Measurements from ENCODE around the gene RYR3. TPM values are rescaled to one million over a fixed set of nuclear protein-coding genes. Genes with fewer than 3 reads are reported as not detected.
A peak's percentile ranks its signal among the peaks of the same experiment; 100 is the strongest.

Gene RYR3
- total RNA-seq, 1 donor from 2014 or later: 0.02 TPM

DNA sequence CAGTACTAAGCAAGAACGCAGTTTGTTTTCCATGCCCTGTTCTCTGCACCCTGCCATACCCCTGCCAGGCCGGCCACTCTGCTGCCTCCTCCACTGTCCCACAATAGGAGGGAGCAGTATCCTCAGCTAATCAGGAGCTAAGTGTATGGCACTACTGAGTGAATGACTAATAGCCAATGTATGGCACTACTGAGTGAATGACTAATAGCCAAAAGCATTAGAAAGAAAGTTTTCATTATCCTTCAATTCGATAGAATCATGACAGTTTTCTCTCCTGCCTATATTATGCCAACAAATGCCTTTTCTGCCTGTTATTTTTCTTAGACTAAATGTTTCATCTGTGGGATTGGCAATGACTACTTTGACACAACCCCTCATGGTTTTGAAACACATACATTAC lies 550.0 kb downstream of the RYR3 start:
- intact Hi-C loops (cut with micrococcal nuclease): no loop called here
- no peak for ATAC-seq
- no peak for DNase-seq

- no peak for ATAC-seq
- no peak for DNase-seq
- intact Hi-C loops (cut with micrococcal nuclease): no loop called here
Observed at GRCh38 chr15:33864360-33865075, 553.8 kb downstream of the RYR3 start.

- intact Hi-C loops (cut with micrococcal nuclease): no loop called here
- DNase-seq (no peak), ATAC-seq (no peak)
Observed at GRCh38 chr15:33865416-33865815, 554.6 kb downstream of the RYR3 start.

DNA sequence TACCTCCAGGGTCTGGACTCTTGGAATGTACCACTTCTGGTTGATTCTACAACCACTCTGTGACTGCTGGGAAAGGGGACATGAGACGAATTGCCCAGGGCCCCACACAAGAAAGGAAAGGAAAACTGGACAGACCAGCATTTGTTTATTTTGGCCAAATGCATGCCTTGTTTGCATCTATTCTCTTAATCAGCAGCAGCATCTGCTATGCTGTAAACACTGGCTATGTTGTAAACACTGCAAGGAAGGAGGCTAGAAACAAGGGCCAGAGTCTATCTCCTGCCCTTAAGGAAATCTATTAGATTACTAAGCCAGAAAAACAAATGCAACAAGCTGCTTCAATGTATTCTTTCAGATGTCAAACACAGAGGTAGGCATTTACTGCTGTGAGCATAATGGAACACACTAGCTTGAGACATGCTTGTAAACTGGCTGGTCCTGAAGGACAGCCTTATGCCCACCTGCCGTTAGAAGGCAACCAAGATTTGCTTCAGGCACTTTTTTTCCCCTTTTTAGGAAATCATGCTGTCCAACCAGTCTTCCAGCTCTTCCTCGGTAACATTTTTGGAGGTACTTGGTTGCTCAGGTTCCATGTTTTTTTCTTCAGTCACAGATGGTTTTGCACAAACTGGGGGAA lies 555.5 kb downstream of the RYR3 start:
- no peak for DNase-seq
- intact Hi-C loops (cut with micrococcal nuclease): no loop called here
- ATAC-seq: no peak

GRCh38 chr15:33871980-33872379 lies 561.2 kb downstream of the RYR3 start:
- no peak for DNase-seq
- intact Hi-C loops (cut with micrococcal nuclease): no loop called here
- ATAC-seq: peak; percentile 30

DNA sequence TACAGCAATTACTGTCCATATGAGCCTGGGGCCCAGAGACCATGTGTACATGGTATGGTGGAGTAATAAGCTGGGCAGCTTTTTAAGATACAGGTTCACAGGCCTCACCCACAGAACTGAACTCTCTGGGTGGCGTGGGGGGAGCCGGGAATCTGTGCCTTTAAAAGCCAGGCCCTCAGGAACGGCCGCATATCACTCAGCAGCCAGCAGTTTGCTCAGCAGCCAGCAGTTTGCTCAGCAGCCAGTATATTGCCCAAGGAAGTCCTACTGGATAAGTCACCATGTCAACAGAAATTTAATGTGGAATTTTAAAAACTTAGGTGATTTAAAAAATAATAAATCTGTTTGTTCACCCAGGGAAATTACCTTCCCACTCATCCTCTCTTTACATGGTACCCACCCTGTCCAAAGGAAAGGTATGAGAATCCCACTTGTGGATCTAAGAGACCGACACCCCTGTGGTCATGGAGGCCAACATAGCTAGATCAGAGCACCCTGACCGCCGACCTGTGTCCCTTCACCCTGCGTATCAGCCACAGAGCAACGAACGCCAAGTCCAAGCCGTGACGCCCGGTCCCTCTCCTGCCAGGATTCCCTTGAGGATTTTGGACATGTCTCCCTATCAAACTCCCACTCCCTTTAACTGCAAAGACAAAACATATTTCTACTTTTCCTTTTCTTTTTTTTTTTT lies 561.8 kb downstream of the RYR3 start:
- intact Hi-C loops (cut with micrococcal nuclease): no loop called here
- ATAC-seq (no peak), DNase-seq (no peak)

- DNase-seq (no peak), ATAC-seq (no peak)
- intact Hi-C loops (cut with micrococcal nuclease): no loop called here
Observed at GRCh38 chr15:33874156-33874555, 563.4 kb downstream of the RYR3 start.

DNA sequence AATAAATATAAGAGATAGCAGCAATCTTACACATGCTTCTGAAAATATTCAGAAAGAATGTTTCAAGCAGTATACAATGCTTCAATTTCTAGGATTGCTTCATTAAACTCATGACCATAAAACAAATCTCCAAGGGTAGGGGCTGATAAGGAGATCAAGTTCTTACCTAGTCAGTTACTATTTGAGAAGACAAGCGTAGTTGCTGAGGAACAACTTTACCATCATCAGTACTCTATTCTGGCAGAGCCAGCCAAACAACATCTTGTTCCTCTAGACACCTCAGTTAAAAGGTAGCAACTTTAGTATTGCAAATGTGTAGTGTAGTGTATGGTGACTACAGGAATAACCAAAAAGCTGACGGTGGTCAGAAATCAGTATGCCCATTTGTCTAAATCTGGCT lies 572.2 kb downstream of the RYR3 start:
- DNase-seq: no peak
- ATAC-seq: no peak
- intact Hi-C loops (cut with micrococcal nuclease): no loop called here

DNA sequence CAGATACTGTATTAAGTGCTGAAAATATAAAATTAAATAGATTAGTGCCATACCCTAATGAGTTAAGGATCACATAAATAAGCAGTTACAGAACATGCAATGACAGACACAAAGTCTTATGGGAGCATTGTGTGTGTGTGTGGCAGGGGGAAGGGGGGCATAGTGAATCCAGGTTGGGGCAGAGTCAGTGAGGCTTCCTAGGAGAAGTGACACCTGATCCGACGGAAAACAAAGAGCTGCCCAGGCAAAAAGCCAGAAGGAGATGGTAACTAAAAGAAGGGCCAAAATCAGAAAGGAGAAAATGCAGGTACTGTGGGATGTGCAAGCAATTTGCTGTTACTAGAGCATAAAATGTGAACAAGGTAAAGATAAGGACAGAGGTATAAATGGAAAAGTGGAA lies 577.4 kb downstream of the RYR3 start:
- ATAC-seq (no peak), DNase-seq (no peak)
- intact Hi-C loops (cut with micrococcal nuclease): no loop called here

DNA sequence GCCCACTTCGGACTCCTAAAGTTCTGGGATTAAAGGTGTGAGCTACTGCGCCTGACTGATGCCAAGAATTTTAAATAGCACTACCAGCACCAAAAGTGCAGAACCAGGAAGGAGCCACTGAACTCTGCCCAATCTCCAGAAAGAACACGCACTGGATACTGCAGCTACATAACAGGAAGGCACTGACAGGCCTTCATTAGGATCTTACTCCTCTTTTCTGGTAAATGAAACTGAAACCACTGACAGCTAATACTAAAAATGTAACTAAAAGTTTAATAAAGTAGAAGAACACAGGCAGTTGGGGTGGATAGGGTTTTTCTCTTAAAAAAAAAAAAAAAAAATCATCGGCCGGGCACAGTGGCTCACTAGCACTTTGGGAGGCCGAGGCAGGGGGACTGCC lies 583.4 kb downstream of the RYR3 start:
- ATAC-seq: no peak
- intact Hi-C loops (cut with micrococcal nuclease): no loop called here
- no peak for DNase-seq

DNA sequence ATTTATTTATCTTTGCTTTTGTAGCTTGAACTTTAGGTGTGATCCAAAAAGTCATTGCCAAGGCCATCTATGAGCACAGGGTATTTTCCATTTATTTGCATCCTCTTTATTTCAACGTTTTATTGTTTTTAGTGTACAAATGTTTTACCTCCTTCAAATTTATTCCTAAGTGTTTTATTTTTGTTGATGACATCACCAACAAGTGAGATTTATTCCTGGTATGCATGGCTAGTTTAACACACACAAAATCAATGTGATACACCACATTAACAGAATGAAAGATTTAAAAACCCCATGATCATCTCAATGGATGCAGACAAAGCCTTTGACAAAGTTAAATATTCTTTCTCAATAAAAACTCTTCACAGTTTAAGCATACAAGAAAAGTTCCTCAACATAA lies 591.3 kb downstream of the RYR3 start:
- ATAC-seq (no peak), DNase-seq (no peak)
- intact Hi-C loops (cut with micrococcal nuclease): no loop called here

- intact Hi-C loops (cut with micrococcal nuclease): no loop called here
- DNase-seq (no peak), ATAC-seq (no peak)
Observed at GRCh38 chr15:33903661-33904060, 592.9 kb downstream of the RYR3 start.

DNA sequence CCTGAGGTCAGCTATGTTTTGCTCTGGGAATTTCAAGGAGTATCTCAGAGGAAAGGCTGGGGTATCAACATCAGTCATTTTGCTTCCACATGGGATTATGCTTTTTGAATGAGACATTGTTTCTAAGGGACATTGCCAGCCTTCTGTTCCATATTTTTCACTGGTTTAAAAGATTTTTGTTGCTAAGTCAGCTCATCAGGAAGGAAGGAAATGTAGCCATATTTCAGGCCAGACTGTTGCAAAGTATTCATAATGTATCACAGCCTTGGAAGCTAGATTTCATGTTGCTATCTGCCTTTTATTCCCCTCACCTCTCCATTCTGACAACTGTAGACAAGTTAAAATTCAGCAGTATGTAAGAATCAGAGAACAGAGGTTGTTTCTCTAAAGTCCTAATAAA lies 596.6 kb downstream of the RYR3 start:
- intact Hi-C loops (cut with micrococcal nuclease): no loop called here
- no peak for DNase-seq
- no peak for ATAC-seq

DNA sequence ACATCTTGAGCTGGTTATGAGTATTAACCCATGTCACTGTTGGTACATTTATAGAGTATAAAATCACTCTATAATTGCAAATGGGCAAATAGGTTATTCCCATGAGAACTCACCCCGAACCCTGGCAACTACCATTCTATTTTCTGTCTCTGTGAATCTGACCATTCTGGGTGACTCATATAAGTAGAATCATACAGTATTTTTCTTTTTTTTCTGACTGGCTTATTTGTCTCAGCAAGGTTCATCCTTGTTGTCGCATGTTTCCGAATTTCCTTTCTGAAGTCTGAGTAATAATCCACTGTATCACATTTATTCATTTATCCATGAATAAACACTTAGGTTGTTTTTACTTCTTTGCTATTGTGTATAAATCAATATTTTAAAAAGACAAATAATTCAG lies 597.6 kb downstream of the RYR3 start:
- no peak for ATAC-seq
- intact Hi-C loops (cut with micrococcal nuclease): no loop called here

GRCh38 chr15:33910741-33911140 lies 600.0 kb downstream of the RYR3 start:
- DNase-seq: no peak
- intact Hi-C loops (cut with micrococcal nuclease): no loop called here
- no peak for ATAC-seq

More for the DNA sequence above, 597.6 kb downstream of the RYR3 start:
- no peak for DNase-seq

- DNase-seq (no peak), ATAC-seq (no peak)
- intact Hi-C loops (cut with micrococcal nuclease): no loop called here
Observed at GRCh38 chr15:33912326-33912725, 601.6 kb downstream of the RYR3 start.

- ATAC-seq (no peak), DNase-seq (no peak)
- intact Hi-C loops (cut with micrococcal nuclease): no loop called here
Observed at GRCh38 chr15:33913459-33913858, 602.7 kb downstream of the RYR3 start.
